GM15510 (cell line): Measurements from ENCODE around the gene CETN2.

Source experiments
- POLR2A ChIP-seq: IDR thresholded peaks from 3 replicates; pipeline ENCODE4 v1.6.1; 2011; ENCODE audit warnings: borderline replicate concordance; ENCODE audit not compliant: insufficient read length; ENCODE audit errors: extremely low read depth

Gene CETN2

DNA sequence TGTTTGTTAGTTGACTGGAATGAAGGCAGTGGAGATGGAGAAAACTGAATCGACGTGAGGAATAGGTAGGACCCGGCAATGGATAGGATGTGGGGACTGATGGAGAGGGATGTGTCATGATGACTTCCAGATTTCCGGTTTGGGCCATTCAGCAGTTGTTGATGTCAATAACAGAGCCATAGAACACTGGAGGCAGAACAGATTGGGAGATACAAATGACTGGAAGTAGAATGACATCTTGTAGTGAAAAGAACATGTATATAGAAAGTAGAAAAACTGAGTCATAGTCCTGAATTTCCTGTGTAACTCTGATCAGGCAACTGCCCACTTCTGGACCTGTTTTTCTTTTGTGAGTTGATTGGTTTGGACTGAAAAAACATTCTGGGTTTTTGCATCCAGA, 24.5 kb downstream of the CETN2 start:
- no peak for TF ChIP-seq POLR2A

DNA sequence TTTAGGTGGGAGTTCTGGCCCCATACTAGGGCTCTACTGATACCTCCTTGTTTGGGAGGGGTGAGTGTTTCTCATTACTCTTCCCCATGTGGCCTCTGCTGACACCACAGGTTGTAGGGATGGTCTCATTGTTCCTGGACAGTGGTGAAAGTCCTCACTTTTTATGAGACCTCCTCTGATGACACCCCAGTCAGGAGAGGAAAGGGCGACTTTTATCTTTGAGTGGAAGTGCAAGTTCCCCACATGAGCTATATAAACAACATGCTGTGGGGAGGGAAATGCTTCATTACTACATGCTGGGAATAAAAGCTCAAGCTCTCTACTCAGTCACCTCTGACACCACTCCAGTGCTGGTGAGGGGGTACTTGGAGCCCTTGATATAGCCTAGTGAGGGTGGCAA, 31.6 kb downstream of the CETN2 start:
- no peak for TF ChIP-seq POLR2A
